ENCODE data around the gene CKMT2.

CKMT2 gene

GRCh38 chr5:81233080-81233634, at the start of gene CKMT2:
Gene CKMT2 (plus strand): TSS chr5:81233322. CDS start chr5:81251133, 17,811 bp downstream.
- no peak for DNase-seq (ENCODE audit: low read depth)

DNA sequence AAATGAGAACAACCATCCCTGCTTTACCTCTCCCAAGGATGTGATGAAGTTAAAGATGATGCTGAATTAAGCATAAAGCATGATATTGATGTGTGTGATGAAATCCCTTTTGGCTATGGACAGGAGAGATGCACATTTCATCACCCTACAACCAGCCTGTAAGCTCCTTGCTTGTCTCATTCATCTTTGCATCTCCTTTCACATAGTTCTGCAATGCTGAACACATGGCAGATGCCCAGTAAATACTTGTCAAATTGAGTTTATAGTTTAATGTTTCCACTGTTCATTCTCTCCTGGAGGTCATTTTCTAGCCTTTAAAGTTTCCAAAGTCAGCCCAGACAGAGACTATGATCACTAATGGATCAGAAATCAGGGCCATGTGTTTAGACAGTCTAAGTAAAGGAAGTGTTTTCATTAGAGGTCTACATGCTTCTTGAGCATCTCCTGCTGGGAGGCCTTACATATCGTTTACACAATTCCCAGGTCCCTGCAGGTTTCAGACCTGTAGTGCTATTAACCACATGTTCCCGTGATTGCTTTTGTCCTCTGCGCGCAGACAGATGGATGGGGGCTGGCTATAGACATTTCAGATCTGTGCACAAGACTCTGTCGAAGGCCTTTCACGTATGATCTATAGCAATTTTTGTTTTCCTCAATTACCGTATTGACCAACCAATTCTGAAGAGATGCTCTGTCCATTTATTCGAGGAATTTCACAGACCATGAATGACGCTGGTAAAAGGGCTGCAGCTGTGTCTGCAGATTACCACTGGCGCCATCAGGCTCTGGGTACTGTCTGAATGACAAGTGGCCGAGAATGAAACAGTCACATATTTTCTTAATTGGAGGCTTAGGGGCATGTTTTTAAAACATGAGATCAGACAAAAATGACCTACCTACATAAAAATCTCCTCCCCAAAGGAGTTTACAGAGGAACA, 49.0 kb upstream of the CKMT2 start:
- DNase-seq (ENCODE audit: low read depth), result no peak

- DNase-seq (ENCODE audit: low read depth), result no peak
Observed at GRCh38 chr5:81184749-81185110, 48.4 kb upstream of the CKMT2 start.

- DNase-seq (ENCODE audit: low read depth), result no peak
Observed at GRCh38 chr5:81187885-81188284, 45.2 kb upstream of the CKMT2 start.

DNA sequence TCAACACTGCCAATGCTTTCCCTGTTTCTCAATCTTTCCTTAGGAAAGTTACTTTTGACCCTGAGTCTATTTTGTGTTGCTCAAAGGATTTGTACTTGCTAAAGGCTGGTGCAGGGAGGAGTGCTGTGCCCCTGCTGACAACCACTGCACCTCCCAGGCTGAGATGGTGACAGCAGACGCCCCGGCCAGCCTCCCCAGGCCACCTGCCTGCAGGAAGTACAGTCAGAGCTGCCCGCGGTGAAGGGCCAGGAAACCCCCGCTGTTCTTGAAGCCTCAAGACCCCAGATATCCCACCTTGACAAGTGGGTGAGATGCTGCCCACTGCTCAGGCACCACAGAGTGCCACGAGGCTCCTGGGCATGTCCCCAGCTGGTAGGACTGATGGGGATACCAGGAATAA, 44.2 kb upstream of the CKMT2 start:
- DNase-seq (ENCODE audit: low read depth), result no peak

- no peak for DNase-seq (ENCODE audit: low read depth)
Observed at GRCh38 chr5:81189875-81190498, 43.1 kb upstream of the CKMT2 start.

DNA sequence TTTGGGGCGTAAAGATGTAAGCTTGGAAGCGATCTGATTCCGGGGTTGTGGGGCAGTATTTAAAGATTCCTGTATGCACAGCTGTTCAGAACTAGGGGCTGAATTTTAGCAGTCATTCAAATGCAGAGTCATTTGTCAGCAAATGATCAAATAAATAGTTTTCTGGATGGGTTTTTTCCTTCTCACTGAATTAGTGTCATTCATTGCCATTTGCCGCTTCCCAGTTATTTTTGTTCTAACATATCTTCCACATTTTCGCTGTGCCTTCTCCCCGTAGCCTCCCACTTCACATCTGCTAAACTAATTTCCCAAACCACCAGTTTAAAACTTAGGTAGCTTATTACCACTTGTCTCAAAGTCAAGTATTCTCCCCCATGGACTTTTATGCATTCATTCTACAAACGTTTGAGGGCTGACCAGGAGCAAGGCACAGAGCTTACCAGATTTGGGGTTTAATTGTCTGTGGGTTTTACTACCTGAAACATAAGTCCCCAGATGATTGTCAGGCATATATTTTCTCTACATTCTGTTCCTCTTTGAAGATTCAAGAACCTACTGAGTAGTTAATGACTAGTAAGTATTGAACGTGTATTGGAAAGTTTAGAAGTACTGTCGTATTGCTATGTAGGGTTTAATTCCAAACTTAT, 41.3 kb upstream of the CKMT2 start:
- no peak for DNase-seq (ENCODE audit: low read depth)

GRCh38 chr5:81192373-81192750, 40.8 kb upstream of the CKMT2 start:
- DNase-seq (ENCODE audit: low read depth), result no peak

- peak; percentile 40 for DNase-seq (ENCODE audit: low read depth)
Observed at GRCh38 chr5:81194633-81195334, 38.3 kb upstream of the CKMT2 start.

DNA sequence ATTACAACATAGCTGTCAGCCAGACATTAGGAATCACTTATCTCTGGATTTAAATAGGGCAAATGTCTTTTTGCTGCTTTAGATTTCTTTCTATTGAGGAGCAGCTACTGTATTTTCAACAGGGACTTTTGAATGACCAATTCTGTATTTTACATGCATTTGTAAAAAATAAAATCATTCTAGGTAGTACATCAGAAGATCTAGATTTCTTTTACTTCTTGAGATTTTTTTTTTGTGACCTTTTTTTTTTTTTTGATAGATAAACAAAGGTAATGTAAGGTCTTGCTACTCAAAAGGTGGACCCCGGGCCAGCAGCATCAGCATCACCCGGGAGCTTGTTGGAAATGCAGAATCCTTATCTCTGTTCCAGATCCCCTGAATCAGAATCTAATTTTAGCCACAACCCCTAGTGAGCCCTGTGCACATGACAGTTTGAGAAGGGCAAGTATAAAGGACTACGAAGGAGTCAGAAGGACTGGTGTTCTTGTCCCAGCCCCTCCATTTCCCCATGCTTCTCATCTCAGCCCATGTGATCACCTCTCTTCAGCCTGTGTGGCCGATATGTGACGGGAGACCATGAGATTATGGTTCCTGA, 37.7 kb upstream of the CKMT2 start:
- DNase-seq (ENCODE audit: low read depth), result no peak

DNA sequence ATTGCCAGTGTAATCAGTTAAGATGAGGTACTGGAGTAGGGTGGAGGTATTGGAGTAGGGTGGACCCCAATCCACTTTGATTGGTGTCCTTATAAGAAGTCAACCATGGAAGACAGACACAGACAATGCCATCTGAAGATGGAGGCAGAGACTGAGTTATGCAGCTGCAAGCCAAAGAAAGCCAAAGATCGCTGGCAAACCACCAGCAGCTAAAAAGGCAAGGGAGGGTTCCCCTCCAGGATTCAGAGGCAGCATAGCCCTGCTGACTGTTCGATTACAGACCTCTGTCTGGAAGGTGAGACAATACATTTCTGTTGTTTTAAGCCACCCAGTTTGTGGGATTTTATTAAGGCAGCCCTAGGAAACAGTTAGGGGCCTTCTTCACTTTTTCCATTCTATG, 30.5 kb upstream of the CKMT2 start:
- no peak for DNase-seq (ENCODE audit: low read depth)

DNA sequence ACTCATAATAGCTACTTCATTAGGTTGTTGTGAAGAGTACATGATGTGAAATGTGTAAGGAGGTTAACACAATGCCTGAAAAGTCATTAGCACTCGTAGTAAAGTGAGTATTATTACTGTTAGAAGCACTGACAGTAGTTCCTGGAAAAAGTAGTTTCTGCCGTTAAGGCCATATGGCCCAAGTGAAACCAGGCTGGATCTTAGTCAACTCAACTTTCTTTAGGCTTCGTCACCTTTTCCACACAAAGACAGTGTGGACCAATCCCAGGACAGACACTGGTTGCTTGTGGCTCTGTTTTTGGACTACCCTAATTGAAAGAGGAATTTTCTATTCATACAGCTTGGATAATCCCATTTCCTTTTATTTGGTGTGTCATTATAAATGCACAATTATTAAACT, 29.4 kb upstream of the CKMT2 start:
- no peak for DNase-seq (ENCODE audit: low read depth)

DNA sequence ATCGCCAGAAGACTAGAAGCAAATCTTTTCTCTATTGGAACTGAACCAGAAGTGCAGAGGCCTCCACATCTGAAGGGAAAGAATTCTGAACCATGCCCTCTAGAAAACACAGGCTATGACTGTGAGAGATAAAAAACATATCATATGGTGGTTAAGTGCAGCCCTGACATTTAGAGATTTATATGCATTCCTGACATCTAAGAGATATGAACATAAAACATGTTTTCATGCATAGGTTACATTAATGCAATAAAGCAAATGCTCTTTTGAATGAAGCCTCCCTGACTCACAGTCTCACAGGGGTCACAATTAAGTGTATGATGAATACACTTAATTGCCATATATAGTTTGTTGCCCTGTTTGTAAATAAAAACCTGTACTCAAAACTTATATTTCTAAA, 28.9 kb upstream of the CKMT2 start:
- no peak for DNase-seq (ENCODE audit: low read depth)

GRCh38 chr5:81205058-81205457, 28.1 kb upstream of the CKMT2 start:
- no peak for DNase-seq (ENCODE audit: low read depth)

DNA sequence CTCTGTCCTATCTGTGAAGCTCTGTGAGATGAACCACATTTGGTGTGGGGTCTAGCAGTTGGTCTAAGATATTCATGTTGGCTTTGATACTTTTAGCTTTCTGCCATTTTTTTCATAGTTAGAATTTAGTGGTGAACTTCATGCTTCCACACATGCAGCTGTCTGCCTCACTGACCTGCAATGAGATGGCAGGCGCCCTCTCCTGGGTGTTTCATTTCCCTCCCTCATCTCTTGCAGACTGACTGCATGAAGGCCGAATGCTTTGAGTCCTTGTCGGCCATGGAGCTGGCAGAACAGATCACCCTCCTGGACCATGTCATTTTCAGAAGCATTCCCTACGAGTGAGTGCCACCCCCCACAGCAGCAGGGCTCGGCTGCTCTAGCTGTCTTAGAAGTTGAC, 26.1 kb upstream of the CKMT2 start:
- no peak for DNase-seq (ENCODE audit: low read depth)

GRCh38 chr5:81208904-81209303, 24.2 kb upstream of the CKMT2 start:
- DNase-seq (ENCODE audit: low read depth), result no peak

DNA sequence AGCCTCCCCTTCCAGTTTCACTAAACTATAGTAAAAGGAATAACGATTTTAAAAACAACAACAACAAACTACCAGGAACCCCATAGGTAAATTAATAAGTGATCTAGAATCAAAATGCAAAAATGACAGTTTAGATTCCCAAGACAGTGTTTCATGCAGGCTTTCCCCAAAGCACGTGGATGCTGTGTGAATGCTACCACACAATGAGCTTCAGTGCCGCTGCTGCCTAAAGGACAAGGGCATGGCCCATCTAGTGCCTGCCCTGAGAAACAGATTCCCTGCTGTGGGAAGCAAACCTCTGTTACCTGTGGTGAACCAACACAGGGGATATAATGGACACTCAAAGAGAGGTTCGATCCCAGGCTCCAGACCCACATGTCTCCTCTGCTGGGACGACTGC, 23.7 kb upstream of the CKMT2 start:
- DNase-seq (ENCODE audit: low read depth), result no peak

DNA sequence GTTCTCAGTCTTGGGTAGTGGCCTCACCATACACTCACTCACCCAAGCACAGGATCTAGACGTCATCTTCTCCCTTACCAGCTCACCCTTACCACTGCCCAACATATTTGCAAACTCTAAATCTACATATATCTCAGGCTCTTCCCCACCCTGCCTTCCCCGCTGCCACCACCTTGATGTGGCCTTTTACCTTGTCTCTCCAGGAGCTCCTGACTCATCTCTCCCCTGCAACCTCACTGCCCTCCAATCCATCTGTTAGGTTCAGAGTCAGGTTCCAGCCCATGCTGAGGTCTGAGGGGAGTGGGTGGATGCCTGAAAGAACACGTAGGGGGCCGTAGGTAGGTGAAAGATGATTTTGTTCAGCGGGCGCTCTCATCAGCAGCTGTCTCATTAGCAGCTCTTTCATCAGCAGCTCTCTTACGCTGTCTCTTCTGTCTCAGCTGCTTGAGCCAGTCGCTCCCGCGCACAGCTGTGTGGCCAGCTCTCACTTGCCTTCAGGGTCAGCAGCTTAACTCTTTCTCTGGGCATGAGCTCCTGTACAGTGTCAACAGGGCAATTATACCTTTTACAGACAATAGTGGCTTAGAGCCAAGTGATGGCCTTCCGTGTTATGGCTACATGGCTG, 23.1 kb upstream of the CKMT2 start:
- no peak for DNase-seq (ENCODE audit: low read depth)

DNA sequence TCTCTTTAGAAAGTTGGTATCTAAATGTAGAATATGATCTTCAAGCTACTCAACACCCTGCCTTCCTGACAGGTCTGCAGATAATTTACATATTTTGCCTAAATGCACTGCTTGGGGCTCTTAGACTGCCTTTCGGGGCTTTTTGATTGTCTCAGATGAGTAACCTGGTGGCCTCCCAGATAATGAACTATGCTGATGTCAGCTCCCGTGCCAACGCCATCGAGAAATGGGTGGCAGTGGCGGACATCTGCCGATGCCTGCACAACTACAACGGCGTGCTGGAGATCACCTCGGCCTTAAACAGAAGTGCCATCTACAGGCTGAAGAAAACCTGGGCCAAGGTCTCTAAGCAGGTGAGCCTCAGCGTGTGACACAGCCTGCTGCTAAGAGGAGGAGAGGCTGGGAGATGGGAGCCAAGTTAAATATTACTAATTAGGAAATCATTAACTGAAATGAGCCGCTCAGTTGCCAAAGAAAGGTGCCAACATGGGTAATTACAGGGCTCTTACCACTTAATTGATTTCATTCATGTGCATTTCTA, 20.8 kb upstream of the CKMT2 start:
- DNase-seq (ENCODE audit: low read depth), result peak; percentile 5

DNA sequence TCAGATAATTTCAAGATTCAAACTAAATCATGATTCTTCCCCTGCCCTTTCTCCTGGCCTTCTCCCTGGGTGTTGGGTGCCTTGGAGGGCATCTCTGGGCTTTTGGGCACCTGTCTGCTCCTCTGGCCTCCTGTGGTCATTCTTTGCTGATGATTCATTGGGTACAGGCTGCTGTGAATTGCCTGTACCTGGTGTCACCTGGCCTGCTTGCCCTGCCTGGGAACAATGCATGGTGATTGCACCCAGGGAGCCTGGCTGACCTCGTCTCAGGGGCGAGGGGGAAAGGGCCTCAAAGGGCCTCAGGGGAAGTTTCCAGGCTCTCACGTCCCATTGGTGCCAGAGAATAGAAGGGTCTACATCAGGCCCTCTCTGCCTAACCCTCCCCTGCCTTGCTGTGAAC, 20.1 kb upstream of the CKMT2 start:
- no peak for DNase-seq (ENCODE audit: low read depth)

DNA sequence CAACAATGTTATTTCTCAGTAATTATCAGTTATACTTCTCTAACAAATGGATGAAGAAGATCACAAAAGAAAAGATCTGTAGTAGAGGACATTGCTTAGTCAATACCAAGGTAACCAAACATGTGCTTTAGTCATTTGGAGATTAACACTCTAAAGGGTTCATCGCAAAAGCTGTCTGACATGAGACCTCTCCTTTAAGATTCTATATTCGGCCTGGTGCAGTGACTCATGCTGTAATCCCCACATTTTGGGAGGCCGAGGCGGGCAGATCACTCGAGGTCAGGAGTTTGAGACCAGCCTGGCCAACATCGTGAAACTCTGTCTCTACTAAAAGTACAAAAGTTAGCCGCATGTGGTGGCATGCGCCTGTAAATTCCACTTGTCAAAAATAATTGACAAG, 18.3 kb upstream of the CKMT2 start:
- no peak for DNase-seq (ENCODE audit: low read depth)
